ENCODE data around the gene OPTC. TPM values are rescaled to one million over a fixed set of nuclear protein-coding genes. Genes with fewer than 3 reads are reported as not detected.

The OPTC gene
- total and polyA plus RNA-seq, 9 of the 15 experiments (the other 6 are each of a cell fraction or from before 2014, with no cell fraction given): not detected

- Histone ChIP-seq H3K4me1 (replicated peaks in 1 of 2; ENCODE audit: control insufficient read depth in 2 of 2, insufficient read depth in 2 of 2, low read length in 2 of 2) (no peaks in the 10 kb centered on the region; a peak in 1 of 5 replicates), H3K4me2 (ENCODE audit: insufficient read depth, low read length) (no peak overlapping the region)
- POLR2A ChIA-PET: interaction anchor here (0.9 to 1.3 kb wide), 2 partner anchors 9 to 31 kb away, joined by 3 read pairs; no protein-coding TSS in a partner anchor
Observed at GRCh38 chr1:203518541-203518940, 24.6 kb downstream of the OPTC start.

More at GRCh38 chr1:203518541-203518940, 24.6 kb downstream of the OPTC start:
- H3K9me1 ChIP-seq (ENCODE audit: control insufficient read depth, insufficient read depth, low read length): no peaks in the 10 kb centered on the region
- no TSS peak for BruUV-seq (replicated peaks)
- no peaks in the 10 kb centered on the region for H3K36me3 ChIP-seq (ENCODE audit: control insufficient read depth, insufficient read depth, low read length)
- no peaks in the 10 kb centered on the region for H3K79me2 ChIP-seq (ENCODE audit: control insufficient read depth, insufficient read depth, low read length)
- no peak overlapping the region for H3K9ac ChIP-seq (ENCODE audit: insufficient read depth in 1 of 2, low read depth in 2 of 2, low read length in 2 of 2)
- ATAC-seq (no peak), FAIRE-seq (no peak), DNase-seq (ENCODE audit: extremely low read depth in 1 of 4, low spot score in 3 of 4) (no peak)
- H3K27me3 ChIP-seq (ENCODE audit: control insufficient read depth in 2 of 2, insufficient read depth in 2 of 2, low read length in 2 of 2): peaks cover 56 to 97% of the 10 kb centered on the region in 2 experiments
- no peak overlapping the region for H3K27ac ChIP-seq (ENCODE audit: extremely low read depth, low read depth, low read length)
- intact Hi-C loops (cut with micrococcal nuclease): no loop called here
- no peak for TF ChIP-seq CREM (IDR thresholded peaks at IDR 0.05; ENCODE audit: low read depth)
- TF ChIP-seq PTRF (tag; IDR thresholded peaks at IDR 0.05): no peak
- TF ChIP-seq PRMT5 (CRISPR knock-in tag; IDR thresholded peaks at IDR 0.05): no peak
- TF ChIP-seq ZNF347 (CRISPR knock-in tag; IDR thresholded peaks at IDR 0.05; ENCODE audit: low read depth): no peak
- TF ChIP-seq SRF (CRISPR knock-in tag; IDR thresholded peaks at IDR 0.05): no peak
- TF ChIP-seq, protein P1, sequence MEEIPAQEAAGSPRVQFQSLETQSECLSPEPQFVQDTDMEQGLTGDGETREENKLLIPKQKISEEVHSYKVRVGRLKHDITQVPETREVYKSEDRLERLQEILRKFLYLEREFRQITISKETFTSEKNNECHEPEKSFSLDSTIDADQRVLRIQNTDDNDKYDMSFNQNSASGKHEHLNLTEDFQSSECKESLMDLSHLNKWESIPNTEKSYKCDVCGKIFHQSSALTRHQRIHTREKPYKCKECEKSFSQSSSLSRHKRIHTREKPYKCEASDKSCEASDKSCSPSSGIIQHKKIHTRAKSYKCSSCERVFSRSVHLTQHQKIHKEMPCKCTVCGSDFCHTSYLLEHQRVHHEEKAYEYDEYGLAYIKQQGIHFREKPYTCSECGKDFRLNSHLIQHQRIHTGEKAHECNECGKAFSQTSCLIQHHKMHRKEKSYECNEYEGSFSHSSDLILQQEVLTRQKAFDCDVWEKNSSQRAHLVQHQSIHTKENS (CRISPR knock-in tag; IDR thresholded peaks at IDR 0.05): no peak
- no peak for TF ChIP-seq ELF4 (CRISPR knock-in tag; IDR thresholded peaks at IDR 0.05)
- no peak for TF ChIP-seq RUNX1 (IDR thresholded peaks at IDR 0.05; ENCODE audit: low read depth)
- TF ChIP-seq ZNF197 (CRISPR knock-in tag; IDR thresholded peaks at IDR 0.05; ENCODE audit: low read depth): no peak
- no peak for TF ChIP-seq DMBX1 (CRISPR knock-in tag; IDR thresholded peaks at IDR 0.05; ENCODE audit: borderline replicate concordance)
- no peak for TF ChIP-seq ZNF668 (CRISPR knock-in tag; IDR thresholded peaks at IDR 0.05)
- no peak for TF ChIP-seq NELFE (IDR thresholded peaks at IDR 0.05; ENCODE audit: insufficient read depth, insufficient read length)
- TF ChIP-seq ELK1 (CRISPR knock-in tag; IDR thresholded peaks at IDR 0.05): no peak
- no peak for TF ChIP-seq POU5F1 (IDR thresholded peaks at IDR 0.05; ENCODE audit: borderline replicate concordance, low read depth, low read length, partially characterized antibody)
- TF ChIP-seq, protein P2, sequence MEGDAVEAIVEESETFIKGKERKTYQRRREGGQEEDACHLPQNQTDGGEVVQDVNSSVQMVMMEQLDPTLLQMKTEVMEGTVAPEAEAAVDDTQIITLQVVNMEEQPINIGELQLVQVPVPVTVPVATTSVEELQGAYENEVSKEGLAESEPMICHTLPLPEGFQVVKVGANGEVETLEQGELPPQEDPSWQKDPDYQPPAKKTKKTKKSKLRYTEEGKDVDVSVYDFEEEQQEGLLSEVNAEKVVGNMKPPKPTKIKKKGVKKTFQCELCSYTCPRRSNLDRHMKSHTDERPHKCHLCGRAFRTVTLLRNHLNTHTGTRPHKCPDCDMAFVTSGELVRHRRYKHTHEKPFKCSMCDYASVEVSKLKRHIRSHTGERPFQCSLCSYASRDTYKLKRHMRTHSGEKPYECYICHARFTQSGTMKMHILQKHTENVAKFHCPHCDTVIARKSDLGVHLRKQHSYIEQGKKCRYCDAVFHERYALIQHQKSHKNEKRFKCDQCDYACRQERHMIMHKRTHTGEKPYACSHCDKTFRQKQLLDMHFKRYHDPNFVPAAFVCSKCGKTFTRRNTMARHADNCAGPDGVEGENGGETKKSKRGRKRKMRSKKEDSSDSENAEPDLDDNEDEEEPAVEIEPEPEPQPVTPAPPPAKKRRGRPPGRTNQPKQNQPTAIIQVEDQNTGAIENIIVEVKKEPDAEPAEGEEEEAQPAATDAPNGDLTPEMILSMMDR (IDR thresholded peaks at IDR 0.05 in 2 of 3, conservative IDR thresholded peaks at IDR 0.05 in 1 of 3; ENCODE audit: insufficient read depth in 2 of 3, low read depth in 1 of 3, low read length in 3 of 3): no peak
- CTCF ChIA-PET (ENCODE audit: low intra/inter-chr PET ratio): no interaction called here
- in situ Hi-C loops (cut with MboI): no loop called here
- H3K4me3 ChIP-seq: no peak overlapping the region
- H2AFZ ChIP-seq (ENCODE audit: low read depth, low read length): no peak overlapping the region
- peaks cover 18% of the 10 kb centered on the region for H4K20me1 ChIP-seq (replicated peaks; ENCODE audit: control insufficient read depth, insufficient read depth, low read length)
- H3K9me3 ChIP-seq (replicated peaks; ENCODE audit: control insufficient read depth, insufficient read depth, low read depth, low read length): no peaks in the 10 kb centered on the region
- WGBS (ENCODE audit: insufficient coverage, low coverage, missing lambda C conversion rate): 2% methylated on average over 7 of the region's 7 CpGs

All from K562 (cell line).